Measurements from ENCODE around the gene GPR3.
A peak's percentile ranks its signal among the peaks of the same experiment; 100 is the strongest.
"Not testable (repeated sequence)": the region's sequence is repeated elsewhere in the genome, so short reads cannot be mapped to it uniquely, and the experiment has no call there.

Gene GPR3

DNA sequence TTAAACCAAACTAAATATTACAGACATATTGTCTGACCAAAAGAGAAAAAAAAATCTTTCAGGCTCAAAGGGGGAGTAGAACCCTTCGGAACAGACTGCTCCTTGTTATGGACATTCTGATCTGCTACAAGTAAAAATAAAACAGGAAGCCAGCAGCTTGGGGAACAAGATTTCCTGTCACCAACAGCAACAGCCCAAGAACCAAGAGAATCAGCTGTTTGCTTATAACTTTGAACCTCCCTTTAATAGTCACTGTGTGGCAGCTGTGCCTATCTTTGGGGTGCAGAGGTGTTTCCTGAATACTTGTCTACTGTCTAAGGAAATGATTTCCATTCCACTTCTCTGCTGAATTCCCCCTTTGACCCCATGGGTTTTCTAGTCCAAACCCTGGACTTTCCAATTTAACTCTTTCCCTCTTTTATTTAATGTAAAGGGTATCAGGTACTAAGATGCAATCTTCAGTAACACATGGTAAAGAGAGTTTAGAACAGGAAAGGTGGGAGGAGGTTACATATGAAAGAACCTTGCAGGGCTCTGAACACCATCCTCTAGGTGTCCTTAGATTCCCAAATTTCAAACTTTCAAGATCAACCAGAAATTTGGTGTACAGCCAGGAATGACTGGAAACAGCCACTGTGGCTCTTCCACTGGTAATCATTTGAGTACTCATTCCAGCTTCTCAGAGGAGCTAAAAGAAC, 38.6 kb downstream of the GPR3 start:
- DNase-seq: peak; percentile 53

DNA sequence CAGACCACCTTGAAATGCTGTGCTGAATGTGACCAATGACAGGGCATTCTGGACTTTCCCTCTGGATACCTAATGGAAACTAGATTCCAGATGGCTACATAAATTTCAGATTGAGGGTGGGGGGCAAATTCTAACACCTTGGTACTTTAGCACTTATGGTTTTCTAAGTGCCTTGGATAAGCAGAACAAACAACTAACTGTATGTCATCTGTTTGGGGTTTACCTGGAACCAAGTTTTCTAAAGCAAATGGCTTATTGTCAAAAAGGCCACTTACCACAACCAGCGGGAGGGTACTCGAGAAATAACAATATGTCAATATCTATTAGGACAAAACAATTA, 39.1 kb downstream of the GPR3 start:
- no peak for DNase-seq

DNA sequence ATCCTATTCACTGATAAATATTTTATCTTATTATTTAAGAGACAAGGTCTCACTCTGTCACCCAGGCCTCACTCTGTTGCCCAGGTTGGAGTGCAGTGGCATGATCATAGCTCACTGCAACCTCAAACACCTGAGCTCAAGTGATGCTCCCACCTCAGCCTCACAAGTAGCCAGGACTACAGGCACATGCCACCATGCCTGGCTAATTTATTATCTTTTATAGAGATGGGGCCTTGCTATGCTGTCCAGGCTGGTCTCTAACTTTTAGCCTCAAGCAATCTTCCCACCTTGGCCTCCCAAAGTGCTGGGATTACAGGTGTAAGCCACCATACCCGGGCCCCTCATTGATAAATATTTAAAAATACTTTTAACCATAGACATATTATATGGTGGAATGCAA, 40.3 kb downstream of the GPR3 start:
- not testable (repeated sequence) for DNase-seq

DNA sequence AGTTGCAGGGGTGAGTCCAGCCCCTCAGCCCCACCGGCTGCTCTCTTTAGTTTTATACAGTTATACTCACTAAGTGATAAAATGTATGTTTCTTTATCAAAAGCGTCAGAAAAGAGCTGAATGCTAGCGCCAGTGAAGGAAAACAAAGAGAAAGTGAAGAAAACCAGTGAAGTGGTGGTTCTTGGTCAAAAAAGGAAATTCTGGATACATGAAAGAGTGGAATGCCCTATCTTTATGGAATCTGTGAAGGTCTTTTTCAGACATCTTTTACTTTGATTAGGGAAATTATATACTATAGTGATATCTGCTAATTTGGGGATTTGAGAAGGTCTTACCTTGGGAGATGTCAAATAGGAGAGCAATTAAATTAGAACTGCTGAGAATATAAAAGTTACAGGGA, 41.3 kb downstream of the GPR3 start:
- DNase-seq: no peak

DNA sequence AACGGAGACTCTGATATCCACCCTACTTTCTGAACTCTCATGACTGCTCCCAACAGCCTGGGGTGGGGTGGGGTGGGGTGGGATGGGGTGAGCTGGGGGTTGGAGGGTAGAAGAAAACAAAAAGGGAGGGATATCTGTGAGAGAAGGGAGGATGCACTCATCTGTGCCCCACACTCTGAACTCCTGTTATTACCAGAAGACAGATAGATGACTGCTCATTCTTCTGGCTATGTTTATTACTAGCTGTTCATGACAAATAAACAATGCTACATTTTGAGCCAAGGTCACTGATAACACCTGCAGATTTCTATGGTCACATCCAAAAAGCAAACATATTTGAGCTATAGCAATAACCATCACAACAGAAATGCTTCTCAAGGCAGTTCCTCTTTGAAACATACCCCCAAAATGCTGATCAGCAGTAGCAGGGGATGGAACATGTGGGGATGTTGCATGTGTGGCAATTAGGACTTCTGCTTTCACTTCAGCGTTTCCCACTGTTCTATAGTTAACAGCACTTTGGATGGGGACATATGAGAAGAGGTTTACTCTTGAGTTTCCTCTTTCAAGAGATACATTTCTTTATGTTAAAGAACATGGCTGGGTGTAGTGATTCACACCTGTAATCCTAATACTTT, 43.3 kb downstream of the GPR3 start:
- no peak for DNase-seq

DNA sequence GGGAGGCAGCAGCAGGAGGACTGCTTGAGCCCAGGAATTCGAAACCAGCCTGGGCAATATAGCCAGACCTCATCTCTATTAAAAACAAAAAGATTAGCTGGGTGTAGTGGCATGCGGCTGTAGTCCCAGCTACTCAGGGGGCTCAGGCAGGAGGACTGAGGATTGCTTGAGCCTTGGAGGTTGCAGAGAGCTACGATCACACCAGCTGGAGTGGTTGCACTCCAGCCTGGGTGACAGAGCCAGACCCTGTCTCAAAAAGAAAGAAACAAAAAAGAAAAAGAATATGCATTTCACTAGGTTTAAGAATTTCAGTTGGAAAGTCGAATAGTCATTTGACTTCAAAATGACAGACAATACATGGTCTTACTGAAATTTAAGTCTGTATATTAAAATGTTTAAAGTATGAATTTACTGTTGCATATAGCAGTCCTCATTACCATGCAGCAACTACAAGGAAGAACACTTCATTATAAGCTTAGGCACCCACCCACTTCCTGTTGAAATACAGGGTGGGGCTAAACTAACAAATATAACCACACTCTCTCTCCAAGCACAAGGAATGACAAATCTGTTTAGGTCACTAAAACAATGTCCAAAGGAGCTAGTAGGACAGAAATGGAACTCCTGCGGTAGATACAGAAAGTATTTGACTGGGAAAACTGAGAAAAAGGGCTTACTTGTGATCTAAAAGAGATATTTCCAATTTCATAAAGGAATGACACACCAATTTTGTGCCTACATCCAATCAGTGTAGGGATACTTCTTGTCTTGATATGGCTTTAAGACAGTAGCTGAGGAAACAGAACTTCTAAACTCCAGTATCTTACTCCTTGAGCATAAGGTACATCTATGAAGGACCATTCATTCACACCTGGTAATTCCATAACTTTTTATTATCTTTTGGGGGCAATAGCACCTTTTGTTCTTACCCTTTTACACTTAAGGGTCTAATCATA, 44.1 kb downstream of the GPR3 start:
- peak; percentile 53 for DNase-seq

DNA sequence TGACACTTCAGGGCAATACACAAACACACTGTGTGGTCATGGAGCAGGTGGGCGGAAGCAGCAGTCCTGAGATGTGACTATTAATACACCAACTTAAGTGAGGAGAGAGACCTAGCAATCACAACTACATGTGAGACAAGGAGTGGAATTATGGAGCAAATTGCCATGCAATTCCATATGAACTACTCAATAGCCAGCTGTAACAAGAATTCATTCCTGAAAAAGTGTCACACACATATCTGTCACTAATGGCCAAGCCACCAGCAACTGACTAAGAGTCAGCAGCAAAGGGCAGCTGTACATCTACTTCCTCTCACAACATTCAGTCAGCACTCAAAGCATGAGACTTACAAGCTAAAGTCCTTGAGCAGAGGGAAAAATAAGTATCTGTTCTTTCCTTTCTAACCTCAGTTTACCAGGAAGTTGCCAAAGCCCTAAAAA, 46.2 kb downstream of the GPR3 start:
- no peak for DNase-seq

DNA sequence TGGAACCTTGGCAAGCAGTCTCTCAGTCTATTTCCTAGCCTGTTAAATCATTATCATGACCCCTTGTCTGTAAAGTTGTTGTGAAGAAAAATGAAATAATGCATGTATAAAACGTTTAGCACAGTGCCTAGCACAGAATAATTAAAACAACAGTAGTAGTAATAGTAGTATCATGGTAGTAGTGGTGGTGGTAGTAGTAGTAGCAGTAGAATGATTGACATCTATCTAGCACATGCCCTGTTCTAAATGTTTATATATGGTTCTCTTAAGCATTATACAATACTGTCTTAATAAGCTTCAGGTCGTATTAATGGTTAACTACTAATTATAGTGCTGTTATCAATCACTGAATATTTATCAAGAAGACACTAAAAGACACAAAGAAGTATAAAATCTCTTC, 46.7 kb downstream of the GPR3 start:
- DNase-seq: no peak

DNA sequence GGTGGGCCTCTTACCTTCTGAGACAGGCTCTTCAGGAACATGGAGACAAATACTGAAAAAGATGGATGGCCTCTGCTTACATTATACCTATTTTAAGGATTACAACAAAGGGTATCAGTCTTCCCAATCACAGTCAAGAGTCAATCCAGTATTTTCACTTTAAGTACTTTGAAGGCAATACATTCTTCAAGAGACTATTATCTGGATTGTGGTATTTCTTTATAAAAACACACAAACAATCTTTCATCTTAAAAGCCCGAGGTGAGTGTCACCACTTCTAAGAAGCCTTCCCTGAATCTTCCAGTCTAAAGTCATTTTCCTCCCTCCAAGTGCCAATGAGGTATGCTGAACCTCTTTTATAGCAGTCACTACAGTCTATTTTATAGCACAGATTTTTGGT, 52.2 kb downstream of the GPR3 start:
- DNase-seq: no peak
